GM18858 (cell line): ENCODE measurements around the gene ZC3H14.

Experiments used
- ATAC-seq: cut with Tn5 transposase; IDR thresholded peaks from one replicate; pipeline ENCODE4 v1.9.1; 2021; ENCODE audit not compliant: unreplicated experiment

The ZC3H14 gene

DNA sequence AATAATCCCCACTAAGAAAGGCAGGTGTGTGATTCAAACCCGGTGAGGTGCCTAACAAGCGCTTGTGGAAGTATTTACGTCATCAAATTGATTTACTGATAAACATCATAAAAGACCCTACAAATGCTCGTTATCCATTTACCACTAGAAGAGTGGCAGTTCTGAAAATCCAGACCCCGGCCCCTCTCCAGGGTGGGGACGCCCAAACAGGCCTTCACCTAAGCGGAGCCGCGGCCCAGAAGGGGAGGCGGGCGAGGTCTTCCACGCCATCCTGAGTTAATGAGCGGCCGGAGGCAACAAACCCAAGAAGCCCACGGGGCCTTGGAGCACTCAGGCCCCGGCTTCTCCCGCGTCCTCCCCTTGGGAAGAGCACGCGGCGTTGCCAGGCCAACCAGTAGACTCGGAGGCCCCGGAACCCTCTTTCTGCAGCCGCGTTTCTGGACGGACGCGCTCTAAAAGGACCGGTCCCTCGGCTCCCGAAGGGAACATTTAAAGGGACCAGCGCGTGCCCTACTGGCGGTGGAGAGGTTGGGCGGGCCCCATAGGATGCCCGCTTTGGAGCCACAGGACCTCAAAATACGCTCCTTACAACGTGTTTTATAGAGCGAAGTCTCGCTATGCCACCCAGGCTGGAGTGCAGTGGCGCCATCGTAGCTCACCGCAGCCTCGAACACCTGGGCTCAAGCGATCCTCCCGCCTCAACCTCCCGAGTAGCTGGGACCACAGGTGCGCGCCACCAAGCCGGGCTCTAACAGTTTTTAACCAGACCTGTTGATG lies 11.6 kb upstream of the ZC3H14 start:
- no peak for ATAC-seq

DNA sequence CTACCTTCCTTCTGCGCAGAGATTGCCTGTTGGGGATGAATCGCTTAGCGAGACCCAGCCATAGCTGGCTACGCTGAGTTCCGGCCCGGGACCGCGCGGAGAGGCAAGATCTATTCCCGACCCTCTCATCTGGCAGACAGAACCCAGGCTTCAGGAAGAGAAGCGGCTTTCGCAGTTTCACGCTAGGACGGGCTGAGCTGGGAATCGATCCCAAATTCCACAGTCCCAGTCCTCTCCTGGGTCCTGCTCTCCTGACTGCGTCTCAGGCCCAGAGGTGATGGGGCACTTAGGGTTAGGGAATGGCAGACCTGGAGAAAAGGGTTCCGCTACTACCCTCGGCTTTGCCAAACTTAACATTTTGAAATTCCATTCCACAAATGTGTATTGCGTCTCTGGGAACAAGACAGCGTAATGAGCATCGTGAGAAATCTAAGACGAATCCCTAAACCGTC lies 10.8 kb upstream of the ZC3H14 start:
- no peak for ATAC-seq

DNA sequence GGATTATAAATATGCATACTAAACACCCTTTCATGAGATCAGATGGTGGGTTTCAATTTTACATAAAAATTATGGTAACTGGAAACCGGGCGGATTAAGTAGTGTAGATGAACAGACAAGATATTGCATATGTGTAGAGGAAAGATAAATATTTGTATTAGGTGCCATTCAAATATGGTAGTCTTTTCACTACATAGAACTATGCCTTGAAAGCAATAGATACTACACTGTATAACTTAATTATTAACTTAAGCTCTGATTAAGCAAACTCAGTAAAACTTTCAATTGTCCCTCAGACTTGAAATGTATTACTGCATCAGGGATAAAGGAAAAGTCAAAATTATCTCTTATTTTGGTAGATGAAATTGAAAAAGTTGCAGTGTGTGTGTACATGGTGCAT lies 10.0 kb upstream of the ZC3H14 start:
- no peak for ATAC-seq

DNA sequence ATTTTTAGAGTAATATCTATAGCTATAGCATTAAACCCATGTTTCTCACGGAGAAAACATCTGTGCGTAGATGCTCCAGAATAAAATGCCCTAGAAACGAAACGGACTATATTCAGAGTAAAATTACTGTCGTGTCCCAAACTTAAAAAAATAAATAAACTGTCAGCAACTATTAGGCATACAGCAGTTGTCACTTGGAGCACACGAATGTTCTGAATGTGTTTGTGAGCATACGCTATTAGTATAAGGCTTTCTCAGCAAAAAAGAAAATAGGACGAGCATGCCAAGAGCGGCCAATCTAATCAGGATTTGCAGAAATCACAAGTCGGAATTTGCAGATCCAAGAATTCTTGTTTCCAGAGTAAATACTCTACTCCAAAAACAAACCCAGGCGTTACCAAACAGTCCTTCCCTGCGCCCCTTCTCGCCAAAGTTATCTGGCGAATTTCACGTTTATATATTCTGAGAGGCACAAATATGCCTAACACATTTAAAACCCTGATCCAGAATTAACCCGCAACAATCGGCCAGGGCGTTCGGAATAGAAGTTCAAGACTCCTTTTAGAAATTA lies 8.9 kb upstream of the ZC3H14 start:
- no peak for ATAC-seq

DNA sequence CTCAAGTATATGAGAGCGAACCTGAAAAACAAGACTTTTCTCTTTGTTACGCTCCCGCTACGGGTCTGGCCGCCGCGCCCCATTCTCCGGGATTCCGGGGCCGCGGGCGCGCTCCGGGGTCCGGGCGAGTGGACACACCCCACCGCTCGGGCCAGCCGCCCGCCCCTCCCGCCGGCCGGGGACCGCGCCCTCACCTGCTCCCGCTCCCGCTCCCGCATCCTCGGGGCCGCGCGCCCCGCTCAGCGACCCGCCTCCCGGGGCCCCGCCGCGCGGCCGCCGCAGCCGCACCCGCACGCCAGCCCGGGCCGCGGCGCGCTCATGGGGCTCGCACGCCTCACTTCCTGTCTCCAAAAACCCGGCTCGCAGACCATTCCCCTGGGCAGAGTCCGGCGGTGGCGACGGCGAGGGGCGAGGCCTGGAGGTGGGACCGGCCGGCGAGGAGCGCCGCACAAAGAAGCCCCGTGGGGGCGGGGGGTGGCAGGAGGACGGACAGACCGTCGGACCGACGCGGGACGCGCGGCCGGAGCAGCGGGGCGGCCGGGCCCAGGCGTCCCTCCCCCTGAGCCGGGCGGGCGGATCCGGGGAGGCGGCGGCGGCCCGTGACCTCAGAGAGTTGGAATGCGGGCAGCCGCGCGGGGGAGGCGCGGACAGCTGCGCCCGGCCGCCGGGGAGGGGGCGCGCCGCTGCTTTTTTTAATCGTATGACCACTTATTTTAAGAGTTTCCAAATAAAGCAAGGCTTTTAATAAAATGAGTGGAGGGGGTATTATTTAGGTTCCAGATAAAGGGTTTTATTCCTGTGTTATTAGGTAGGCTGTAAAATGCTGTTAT lies 8.2 kb upstream of the ZC3H14 start, which contains the start of gene PTPN21:
Gene PTPN21 (minus strand): TSS at position 551 of the 830 bp plus-strand sequence. CDS start 4,590 bp downstream, outside the sequence.
- ATAC-seq, result no peak

DNA sequence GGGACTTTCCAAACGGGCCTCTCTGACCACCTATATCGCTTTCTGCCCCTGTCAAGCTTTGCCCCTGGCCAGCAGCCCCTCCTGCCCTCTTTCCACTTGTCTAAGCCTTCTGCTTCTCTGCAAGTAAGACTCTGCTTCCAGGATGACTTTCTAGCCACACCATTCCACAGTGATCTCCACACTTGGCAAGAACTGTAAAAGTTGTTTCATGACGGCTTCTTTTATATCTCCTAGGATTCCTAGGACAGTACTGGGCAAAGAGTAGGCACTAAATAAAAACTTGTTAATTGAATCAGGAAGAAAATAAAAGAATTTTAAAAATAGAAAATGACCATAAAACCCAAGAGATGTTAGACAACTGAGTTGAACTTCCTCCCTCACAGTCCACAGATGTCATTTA lies 6.3 kb upstream of the ZC3H14 start:
- no peak for ATAC-seq

DNA sequence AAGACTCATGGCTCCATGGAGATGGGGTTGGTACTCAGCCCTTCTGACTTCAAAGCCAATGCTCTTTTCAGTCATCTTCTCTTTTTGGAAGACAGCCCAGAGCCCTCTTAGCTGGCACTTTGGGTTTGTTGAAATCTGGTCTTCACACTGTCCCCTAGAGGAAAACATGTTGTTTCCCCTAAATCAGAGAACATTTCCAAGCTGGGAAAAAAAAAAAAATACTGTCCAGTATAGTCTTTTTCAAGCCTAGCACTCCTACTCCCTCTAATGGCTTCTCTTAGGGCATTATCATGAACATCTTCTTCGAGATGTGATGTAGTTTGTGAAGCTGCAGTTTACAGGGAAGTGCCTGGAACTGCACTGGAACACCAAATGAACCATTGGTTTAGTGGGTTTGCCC lies 3.0 kb upstream of the ZC3H14 start:
- no peak for ATAC-seq

DNA sequence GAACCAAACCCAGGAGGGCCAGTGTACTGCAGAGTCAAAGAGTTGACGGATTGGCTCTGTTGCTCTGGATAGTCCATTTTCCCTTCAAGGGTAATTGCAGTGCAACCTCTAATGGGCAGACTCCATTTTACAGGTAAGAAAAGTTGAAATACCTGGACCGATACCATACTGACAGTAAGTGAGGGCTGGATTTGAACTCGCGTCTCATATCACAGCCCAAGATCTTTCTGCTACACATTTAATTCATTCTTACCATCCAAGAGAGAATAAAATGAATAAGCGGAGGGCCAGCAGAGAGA lies 356 bp upstream of the ZC3H14 start:
- ATAC-seq, result no peak

DNA sequence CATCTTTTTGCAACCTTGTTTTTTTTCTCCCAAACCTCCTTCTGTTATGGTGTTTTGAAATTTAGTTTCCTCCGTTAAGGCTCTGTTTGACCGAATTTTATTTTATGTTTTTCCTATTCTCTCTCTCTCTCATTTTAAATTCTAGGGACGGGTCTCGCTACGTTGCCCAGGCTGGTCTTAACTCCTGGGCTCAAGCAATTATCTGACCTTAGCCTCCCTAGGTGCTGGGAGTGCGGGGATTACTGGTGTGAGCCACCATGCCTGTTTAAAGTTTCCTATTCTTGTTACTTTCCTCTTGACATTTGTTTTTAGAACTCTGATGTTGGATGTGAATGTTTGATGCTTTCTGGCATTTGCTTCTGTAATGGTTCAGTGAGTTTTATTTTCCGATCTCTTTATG lies 1.0 kb downstream of the ZC3H14 start:
- ATAC-seq, result no peak

DNA sequence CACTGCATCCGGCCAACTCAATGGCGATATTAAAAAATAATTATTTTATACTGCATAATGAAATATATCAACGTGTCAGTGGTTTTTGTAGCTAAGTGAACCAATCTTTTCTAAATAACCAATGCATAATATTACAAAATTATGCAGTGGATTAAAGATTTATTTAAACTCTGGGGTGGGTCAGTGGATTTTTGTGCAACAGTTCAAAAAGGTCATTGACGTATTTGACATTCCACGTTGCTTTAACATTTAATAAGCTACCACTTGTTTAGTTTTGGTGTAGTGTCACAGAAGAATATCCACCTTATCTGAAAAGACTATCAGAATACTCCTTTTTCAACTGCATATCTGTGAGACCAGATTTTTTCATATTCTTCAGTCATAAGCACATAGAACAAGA lies 2.6 kb downstream of the ZC3H14 start:
- no peak for ATAC-seq

DNA sequence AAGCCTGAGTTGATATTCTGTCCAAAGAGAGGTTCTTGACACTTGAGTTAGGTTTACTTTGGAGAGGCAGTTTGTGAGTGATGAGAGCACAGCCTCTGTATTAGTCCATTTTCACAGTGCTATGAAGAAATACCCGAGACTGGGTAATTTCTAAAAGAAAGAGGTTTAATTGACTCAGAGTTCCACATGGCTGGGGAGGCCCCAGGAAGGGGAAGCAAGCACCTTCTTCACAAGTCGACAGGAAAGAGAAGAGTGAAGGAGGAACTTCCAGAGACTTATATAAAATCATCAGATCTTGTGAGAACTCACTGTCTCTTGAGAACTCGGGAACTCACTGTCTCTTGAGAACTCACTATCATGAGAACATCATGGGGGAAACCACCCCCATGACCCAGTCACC lies 5.4 kb downstream of the ZC3H14 start:
- no peak for ATAC-seq

DNA sequence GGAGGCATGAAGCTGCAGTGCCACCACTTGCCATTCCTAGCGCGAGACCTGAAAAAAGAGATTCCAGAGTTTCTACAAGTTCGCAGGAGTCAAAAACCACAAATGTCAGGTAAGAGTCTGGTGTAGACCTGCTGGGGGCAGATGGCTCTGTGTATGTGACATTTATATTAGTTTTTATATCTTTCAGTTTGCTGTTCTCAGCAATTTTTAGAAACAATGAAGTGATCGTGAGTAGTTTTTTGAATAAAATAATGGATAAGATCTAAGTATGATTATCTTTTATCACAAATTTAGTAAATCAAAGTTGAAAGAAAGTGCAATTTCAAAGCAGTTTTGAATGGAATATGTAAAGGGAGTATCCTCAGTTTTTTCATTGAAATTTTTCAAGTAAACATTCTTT lies 9.3 kb downstream of the ZC3H14 start:
- no peak for ATAC-seq

DNA sequence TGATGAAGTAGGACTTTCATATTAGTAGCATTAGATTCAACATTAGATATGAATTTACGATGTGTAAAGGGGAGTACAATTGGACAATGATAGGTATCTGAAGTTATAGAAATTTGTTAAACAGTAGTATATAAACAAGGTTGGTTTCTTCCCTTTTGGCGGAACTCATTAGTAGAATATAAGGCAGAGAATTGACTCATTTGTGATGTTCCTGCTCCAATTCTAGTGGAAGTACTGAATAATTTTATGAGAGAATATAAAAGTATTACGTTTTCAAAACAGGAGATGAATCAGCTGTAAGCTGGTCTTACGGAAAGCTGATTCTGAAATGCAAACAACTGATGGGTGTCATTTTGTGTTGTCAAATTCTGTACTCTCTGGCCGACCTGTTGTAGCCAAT lies 13.4 kb downstream of the ZC3H14 start:
- ATAC-seq, result no peak

DNA sequence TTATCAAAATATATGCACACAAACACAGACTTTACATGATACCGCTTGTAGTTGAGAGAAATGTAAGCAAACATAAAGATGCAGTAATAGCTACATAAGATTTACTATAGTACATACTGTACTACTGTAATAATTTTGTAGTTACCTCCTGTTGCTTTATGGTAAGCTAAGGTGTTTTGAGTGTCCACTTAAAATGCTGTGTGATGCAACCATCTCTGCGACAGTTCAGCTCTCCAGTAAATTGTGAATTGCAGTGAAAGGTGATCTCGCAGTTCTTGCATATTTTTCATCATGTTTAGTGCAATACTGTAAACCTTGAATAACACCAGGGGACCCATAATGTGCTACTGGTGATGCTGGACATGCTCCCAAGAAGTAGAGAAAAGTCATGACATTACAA lies 21.6 kb downstream of the ZC3H14 start:
- no peak for ATAC-seq

DNA sequence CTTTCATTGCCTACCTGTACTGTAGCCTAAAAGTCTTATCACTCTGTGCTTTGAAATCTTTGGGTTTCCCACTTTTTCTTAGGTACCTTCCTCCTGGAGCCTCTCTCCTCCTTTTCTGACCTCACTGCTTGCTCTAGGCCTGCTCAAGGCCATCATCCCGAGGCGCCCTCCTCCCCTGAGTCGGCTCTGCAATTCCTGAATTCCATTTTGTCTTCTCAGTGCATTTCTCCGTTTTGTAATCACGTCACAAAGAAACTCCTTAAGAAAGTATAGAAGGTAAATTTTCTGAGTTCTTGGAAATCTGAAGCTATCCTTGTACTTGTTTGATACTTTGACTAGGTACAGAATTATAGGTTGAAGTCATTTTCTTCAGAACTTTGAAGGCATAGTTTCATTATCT lies 25.2 kb downstream of the ZC3H14 start:
- ATAC-seq, result no peak

DNA sequence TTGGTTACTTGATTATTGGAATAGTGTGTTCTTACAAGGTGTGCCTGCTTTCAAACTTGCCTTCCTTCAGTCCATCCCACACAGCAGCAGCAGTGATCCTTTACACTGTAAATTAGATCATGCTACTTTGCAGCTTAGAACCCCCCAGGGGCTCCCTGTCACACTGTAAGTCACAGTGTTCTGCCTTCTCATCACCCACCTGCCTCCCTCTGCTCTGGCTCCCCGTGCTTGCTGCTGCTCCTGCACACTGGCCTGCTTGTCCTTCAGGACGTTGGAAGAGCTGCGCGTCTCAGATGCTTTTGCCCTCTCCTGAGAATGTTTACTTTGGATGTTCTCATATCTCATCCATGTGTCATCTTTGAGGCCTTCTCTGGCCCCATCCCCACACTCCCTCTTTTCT lies 27.3 kb downstream of the ZC3H14 start:
- ATAC-seq, result no peak

DNA sequence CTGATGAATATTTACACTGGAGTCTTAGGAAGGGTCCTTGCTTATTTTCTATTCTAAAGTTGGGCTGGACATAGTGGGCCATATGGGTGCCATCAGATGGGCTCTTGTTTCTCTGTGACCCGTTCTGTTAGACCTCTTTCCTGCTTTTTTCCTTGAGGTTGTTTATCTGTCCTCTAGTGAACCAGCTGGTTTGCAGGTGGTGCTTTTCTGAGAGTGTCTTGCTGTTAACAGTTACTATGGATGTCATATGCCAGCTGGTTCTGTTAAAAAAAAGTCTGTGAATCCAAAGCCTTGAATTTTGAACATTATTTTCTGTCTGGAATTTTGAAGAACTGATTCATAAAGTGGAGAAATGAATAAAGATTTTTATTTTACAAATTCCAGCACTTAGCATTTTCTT lies 29.2 kb downstream of the ZC3H14 start:
- ATAC-seq, result no peak

DNA sequence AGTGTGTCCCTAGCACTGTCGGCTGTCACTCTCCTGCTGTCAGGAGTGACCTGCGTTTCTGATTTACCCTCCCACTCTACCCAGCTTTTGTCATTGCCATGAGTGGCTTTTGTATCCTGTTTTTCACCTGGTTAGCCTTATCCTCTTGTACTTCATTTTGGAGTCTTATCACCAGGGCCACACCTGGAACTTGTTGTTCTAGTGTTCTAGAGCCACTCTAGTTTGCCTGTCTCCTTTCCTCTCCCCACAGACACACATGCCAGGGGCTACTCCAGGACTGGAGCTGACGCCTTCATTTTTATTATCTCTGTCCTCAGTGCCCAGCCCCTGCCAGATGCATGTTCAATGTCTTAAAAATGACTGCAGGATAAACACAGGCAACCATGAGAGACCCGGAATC lies 34.2 kb downstream of the ZC3H14 start:
- no peak for ATAC-seq

DNA sequence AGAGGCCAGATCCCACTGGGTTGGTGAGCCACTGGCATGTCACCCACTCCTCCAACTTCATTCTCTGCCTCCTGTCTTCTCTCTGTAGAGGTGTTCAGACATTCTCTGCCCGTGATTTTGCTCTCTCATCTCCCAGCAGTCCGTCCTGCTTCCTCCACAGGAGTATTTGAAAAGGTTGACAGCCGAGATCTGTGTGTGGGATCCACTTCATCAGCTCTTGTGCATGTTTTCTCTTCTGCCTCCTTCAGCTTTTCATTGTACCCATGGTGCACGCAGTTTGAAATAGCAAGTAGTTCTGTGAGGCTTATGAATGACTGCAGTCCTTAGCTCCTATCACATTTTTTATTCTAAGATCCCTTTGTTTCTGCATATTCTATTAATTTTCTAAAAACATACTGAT lies 34.8 kb downstream of the ZC3H14 start:
- ATAC-seq, result no peak

DNA sequence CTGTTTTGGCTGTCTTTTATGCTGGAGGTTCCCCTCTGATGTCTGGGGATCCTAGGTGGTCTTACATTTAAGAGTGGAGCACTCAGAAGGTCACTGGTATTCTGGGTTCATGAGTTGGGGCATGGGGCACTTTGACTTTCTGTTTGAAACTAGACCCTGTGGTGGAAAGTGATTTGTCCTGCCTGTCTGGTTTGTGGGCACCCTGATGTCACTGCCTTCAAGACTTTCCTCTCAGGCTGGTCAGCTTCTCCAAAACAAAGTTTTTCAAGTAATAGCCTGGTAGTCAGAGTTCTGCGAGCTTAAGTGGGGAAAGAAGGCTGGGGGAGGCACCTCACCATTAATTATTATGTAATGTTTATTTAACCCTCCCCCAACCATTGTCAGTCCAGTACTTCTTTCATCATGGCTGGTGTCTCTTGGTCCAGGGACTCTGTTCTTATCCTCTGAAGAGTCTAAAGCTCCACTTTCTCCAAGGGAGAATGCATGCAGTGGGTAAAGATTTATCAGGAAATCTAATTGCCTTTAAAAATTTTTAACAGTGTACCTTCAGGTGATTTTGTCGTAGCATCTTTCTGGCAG lies 35.3 kb downstream of the ZC3H14 start:
- no peak for ATAC-seq

DNA sequence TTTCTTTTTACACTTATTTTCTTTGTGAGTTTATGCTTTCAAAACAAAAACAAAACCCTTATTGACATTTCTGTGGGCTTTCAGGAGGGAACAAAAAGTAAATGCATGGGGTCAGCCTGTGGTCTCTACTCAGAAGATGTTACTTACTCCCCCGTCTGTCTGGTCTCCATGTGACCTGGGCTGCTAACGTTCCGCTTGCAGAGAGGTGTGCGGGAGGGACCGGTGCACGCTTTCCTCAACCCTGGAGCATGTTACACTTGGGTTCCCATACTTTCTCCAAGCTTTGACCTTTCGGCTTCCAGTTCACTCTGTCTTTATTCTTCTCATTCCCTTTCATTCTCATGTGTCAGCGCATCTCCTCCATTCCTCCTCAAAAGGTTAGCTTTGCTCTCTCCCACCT lies 36.5 kb downstream of the ZC3H14 start:
- peak; percentile 21 for ATAC-seq
